ENCODE measurements around the gene MAP3K3.
A peak's percentile ranks its signal among the peaks of the same experiment; 100 is the strongest.

The MAP3K3 gene

DNA sequence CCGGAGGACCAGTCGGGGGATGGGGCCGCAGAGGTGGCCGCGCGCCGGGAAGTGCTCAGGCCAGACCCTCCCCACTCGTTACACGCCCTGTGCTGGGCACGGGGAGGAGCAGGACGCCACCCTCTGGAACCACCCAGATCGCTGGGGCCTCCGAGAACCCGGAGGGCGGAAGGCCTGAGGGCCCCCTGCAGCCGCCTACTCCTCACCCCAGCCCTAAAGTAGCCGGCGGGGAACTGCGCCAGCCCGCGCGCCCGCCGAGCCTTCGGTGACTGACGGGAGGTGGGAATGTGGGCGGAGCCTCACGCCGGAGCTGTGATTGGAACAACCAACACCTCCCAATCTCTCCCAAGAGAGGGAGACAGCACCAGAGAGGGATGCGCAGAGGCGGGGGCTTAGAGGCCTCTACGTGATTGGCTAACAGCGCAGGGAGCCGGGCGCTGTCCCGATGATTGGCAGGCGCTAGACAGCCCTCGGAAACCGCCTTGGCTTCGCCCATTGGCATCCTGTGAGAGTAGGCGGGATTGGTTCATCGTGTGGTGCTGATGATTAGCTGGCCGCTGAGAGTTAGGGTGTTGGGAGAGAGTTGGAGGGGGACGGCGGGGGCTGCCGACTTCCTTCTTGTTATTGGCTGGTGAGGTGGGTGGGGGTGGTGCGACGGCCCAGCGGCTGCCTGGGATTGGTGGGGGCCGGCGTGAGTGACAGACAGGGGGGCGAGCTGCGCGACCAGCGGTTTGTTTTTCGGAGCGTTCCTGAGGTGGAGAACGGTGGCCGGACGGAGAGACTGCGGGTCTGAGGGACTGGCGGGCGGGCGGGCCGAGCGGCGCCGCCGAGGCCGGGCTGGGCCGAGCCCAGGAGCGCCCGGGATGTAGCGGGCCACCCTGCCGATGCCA is at the start of gene MAP3K3:
TSS of gene MAP3K3 (plus strand) at position 734 of the 890 bp plus-strand sequence. CDS start 343 bp downstream, outside the sequence.
- DNase-seq = peak; percentile 98

DNA sequence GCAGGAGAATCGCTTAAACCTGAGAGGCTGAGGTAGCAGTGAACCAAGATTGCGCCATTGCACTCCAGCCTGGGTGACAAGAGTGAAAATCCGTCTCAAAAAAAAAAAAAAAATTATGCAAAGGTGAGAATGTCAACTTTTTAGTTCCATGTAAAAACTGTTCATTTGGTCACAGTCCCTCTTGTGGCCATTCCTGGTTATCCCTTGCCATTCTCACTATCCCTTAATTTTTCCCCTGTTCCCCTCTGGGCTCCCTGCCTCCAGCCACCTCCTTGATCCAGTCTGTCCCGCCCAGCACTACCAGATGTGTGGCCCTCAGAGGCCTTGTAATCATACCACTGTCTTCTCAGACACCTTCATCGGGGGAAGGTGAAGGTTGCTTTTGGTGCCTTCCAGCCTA is 48.6 kb upstream of the MAP3K3 start:
- no peak for DNase-seq

DNA sequence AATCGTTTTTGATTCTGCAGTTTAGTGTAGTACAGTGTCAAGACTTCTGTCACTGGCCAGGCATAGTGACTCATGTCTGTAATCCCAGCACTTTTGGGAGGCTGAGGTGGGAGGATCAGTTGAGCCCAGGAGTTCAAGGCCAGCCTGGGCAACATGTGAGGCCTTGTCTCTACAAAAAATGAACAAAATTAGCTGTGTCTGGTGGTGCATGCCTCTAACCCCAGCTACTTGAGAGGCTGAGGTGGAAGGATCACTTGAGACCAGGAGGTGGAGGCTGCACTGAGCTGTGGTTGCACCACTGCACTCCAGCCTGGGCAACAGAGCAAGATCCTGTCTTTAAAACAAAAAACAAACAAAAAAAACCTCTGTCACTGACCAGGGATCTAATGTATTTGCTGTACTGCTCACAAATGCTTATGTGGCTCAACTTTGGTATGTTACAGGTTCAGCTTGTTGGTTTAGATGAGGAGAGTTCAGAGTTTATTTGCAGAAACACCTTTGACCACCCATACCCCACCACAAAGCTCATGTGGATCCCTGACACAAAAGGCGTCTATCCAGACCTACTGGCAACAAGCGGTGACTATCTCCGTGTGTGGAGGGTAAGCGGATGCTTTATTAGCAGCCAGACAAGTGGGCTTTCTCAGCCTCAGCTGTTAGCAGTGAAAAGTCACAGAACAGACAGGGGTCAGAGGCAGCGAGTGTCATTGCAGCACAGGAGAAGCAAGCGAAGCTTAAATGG is 44.0 kb upstream of the MAP3K3 start:
- no peak for DNase-seq

DNA sequence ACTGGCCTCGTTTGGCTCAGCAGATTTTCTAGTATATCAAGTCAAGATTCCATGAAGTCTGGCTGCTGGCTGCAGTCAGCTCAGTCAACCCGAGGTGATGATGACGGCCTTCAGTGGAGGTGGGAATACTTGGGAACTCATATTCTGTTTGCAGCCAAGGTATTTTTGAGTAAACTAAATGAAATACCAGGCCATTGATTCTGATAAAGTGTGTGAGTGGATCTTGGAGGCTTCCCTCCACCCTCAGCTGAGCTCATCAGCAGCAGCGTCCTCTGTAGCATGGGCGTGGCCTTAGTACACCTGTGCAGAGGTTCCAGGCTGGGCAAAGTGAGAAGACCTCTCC is 43.5 kb upstream of the MAP3K3 start:
- DNase-seq = no peak

DNA sequence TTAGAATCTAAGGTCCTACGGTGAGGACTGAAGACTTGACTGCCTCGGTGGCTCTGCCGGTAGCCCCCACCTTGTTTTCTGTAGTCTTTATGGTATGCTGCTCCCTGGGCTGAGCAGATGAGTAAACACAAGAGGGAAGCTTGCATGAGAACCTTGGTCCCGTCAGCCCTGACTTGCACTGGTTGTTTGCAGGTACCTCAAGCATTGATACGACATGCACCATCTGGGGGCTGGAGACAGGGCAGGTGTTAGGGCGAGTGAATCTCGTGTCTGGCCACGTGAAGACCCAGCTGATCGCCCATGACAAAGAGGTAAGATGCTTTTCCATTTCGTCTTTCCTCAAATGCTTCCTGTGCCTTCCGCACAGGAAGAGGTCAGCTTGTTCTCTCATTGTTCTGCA is 42.6 kb upstream of the MAP3K3 start:
- no peak for DNase-seq

DNA sequence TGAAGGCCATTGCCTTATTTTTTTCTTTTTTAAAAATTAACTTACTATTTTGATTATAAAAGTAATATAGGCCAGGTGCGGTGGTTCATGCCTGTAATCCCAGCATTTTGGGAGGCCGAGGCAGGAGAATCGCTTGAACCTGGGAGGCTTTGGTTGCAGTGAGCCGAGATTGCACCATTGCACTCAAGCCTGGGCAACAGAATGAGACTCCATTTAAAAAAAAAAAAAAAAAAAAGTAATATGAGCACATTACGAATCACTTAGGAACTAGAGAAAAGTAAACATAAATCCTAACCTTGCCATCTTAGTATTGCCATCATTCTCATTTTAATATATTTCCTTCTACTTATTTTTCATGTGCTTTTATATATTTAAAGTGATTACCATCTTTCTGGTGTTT is 34.4 kb upstream of the MAP3K3 start:
- DNase-seq = no peak

DNA sequence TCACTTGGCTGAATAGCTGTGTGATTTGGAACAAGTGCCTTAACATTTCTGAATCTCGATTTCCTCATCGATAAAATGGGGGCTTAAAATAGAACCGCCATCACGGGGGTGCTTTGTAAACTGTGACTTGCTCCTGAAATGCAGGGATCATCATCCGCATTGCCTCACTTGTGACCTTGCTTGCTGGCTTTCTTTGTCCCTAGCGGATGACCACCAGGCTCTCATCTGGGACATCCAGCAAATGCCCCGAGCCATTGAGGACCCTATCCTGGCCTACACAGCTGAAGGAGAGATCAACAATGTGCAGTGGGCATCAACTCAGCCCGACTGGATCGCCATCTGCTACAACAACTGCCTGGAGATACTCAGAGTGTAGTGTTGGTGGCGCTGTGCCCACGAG is 33.4 kb upstream of the MAP3K3 start:
- DNase-seq = no peak

DNA sequence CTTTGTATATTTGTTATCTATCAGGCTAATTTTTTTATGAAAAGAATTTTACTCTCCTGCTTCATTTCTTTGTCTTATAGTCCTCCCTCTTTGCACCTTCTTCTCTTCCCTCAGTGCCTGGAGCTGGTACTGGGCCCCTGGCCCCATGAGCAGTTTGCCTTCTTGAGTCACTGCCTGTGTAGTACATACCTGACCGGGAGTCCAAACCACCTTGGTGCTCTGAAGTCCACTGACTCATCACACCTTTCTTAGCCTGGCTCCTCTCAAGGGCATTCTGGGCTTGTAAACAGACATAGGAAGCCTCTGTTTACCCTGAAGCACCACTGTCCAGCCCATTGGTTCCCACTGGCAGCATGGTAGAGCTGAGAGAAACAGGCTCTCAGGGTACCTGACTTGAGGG is 32.6 kb upstream of the MAP3K3 start:
- DNase-seq = no peak

DNA sequence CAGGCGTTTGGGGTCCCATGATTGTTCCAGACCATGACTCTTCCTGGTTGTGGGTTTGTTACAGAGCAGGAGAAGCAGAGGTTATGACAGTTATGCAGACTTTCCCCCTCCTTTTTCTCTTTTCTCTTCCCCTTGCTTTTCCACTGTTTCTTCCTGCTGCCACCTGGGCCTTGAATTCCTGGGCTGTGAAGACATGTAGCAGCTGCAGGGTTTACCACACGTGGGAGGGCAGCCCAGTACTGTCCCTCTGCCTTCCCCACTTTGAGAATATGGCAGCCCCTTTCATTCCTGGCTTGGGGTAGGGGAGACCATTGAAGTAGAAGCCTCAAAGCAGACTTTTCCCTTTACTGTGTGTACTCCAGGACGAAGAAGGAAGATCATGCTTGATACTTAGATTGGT is 29.4 kb upstream of the MAP3K3 start:
- DNase-seq = no peak

DNA sequence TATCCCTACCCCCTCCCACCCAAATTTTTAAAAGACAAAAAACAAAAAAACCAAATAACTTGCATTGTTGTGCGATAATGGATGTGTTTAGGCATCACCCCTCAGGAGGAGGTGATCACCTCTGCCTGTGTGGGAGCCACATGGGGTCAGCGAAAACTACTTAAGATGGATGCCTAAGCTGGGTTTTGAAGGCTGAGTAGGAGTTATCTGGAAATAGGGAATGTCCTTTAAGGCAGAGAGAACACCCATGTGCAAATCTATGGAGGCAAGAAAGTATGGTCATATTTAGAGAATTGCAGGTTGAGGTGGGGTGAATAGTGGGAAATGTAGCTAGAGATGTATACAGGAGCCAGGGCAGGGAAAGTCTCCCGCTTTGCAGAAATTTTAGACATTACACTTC is 27.1 kb upstream of the MAP3K3 start:
- DNase-seq = no peak

DNA sequence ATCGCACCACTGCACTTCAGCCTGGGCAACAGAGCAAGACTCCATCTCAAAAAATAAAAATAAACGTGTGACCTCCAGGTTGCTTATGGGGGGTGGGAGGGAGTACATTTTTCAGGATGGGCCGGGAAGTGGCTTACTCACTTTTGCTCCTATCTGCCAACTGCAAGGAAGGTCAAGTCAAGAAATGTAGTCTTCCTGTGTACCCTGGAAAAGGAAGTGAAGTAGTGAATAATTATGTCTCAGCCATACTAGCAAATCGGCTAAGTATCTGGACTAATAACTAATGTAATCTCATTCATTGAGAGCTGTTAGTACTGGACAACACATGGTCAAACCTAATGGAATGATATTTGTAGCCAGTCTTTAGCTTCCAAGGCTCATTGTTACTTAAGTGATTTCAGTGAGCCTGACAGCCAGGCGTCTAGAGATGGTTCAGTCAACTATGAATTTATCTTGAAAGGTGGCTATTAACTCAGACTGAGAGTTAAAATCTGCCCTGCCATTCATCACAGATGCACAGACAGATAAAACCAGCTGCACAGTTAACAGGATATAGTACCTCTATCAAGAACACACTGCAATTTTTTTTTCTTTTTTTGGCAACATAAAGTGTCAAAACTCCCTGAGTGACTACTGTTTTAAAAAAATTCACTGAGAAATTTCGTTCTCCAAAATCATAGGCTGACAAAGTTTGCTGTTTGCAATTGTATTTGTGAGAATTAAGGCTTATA is 25.2 kb upstream of the MAP3K3 start:
- DNase-seq = no peak

DNA sequence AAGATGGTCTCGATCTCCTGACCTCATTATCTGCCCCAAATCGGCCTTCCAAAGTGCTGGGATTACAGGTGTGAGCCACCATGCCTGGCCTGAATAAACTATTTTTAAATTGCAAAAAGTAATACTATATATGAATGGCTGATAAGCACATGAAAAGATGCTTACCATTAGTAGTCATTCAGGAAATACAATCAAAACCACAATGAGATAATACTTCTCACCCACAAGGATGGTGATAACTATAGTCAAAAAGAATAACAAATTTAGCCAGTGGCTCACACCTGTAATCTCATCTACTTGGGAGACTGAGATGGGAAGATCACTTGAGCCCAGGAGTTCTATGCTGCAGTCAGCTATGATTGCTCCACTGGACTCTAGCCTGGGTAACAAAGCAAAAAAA is 23.9 kb upstream of the MAP3K3 start:
- DNase-seq = no peak

DNA sequence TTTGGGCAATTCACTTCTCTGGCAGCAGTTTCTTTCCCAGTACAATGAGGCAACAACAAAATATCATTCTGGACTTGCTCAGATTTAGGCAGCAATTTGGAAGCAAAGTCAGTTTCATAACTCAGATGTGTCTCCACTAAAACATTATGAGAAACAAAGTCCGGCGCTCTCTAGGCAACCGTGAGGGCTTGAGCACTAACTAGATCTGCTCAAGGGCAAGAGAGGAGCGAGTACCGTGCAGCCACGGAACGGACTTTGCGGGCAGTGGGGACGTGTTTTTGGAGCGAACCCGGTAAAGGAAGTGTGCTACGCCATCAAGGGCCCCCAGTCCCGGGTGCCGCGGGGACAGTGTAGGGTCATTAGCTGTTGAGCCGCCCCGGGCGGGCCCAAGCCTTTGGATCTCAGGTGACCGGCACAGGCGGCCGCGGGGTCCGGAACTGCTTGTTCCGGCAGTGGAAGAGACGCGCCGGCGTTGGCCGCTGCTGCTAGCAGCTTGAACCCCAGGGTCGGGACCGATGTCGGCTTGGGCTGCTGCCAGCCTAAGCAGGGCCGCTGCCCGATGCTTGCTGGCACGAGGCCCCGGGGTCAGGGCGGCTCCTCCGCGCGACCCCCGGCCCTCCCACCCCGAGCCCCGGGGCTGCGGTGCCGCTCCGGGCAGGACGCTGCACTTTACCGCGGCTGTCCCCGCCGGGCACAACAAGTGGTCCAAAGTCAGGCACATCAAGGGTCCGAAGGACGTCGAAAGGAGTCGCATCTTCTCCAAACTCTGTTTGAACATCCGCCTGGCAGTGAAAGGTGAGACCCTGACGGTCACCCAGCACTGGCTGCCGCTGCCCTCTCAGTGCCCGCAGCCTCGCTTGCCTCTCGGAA is 21.4 kb upstream of the MAP3K3 start, which contains the start of gene TACO1:
TSS of gene TACO1 (plus strand) at position 327 of the 870 bp plus-strand sequence. CDS start at position 516, 189 bp downstream.
- peak; percentile 92 for DNase-seq

DNA sequence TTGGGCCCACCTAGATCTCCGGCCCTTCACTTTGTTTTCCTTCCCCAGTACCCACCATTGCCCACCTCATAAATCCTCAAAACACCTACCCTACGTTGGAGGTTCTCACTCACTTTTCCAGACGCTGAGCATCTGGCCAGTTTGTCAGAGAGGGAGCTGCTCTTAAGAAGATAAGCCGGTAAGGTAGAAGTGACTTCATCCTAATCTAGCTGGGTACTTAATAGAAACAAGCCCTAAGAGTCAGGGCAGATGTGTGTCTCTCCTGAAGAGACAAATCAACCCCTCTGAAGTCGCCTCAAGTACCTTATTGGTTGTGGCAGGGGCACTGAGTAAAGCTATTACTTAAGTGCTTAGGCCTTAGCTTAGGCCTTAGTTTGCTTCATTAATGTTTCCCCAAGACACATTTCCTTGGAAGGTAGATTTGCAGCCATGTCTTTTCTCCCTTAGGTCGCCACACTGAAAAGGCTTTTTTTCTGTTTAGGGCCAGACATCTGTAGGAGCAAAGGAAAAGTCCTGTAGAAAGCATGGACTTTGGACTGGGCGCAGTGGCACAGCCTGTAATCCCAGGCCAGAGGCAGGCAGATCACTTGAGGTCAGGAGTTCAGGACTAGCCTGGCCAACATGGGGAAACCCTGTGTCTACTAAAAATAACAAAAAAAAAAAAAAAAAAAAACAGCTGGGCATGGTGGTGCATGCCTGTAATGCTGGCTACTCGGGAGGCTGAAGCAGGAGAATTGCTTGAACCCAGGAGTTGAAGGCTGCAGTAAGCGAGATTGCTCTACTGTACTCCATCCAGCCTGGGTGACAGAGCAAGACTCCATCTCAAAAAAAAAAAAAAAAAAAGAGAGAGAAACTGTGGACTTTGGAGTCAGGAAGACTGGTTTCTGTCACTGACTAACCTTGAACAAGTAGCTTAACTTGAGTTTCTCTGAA is 20.5 kb upstream of the MAP3K3 start:
- DNase-seq = no peak

DNA sequence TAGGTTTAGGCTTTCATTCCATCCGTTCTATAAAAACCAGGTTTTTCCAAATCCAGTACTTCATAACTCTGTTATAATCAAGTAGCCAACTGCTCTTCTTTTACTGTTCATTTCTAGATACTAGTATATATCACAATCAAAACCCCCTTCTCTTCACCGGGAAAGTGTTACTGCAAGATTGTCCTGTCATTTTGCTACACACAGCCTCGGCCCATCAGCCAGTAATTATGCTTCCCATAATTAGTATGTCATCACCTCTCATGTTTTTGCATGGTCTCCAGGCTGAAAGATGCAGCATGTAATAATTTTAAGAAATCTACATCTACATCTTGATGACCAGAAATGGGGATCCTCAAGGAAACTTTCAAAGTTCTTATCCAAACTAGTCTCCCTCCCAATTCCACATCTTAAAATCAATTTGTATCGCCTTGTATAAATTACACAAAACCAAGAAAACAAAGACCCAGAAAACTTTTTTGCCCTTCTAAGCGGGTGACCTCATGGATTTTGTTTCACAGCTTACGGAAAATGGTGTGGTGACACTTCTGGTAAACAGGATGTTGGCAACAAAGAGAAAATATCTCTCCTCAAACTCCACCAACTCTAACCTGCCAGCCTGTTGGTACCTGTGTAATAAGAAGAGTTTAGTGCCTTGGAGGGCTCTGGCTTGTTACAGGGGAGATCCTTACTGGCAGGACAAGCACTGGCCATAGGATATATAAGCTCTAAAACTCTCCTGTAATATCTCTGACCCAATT is 12.2 kb upstream of the MAP3K3 start:
- no peak for DNase-seq

DNA sequence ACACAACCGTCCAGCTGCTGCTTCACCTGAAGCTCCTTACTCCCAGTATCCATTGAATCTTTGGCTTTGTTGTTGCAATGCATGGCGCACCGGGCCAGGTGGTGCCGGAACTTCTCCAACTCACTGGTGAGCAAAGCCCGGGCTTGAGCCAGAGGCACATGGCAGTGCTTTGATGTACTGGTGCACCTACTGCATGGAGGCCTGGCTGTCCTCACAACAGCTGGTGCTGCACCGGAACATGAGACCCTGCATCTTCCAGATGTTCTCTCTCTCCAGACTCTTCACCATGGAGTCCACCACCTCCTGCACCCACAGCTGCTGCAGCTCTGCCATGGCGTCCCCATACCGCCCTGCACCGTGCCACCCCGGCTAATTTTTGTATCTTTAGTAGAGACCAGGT is 11.4 kb upstream of the MAP3K3 start:
- no peak for DNase-seq

DNA sequence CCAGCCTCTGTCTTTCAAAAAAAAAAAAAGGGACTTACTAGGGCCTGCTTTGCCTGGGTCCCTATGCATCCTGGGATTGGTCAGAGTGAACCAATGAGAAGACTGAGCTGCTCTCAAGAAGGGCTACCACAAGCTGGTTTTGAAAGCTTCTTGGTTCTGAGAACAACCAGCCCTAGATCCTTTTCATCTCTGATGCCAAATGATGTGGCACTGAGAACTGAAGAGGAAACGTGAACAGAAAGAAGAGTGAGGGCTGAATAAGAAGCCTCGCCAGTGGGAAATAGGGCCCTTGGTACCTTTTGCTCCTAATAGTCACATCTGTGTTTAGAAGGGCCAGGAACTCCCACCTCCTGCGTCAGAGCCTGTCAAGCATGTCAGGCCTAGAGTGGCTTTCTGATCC is 10.9 kb upstream of the MAP3K3 start:
- DNase-seq = no peak

DNA sequence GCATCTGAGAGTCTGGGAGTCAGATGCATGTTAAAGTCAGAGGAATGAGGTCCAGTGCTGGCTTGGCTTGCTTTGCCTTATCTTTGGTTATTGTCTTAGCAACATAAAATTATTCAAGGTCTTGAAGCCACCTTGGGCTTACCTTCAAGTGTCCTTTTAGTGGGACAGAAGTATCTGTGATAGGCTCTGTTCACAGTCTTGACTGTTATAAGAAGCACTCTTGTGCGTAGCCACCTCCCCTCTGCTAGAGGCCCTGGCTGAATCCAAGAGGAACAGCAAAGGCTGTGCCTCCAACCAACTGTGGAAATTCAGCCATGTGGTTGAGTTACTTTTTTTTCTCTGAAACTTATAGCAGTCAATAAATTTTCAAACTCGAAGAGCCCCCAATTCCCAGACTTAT is 8.6 kb upstream of the MAP3K3 start:
- DNase-seq = no peak

DNA sequence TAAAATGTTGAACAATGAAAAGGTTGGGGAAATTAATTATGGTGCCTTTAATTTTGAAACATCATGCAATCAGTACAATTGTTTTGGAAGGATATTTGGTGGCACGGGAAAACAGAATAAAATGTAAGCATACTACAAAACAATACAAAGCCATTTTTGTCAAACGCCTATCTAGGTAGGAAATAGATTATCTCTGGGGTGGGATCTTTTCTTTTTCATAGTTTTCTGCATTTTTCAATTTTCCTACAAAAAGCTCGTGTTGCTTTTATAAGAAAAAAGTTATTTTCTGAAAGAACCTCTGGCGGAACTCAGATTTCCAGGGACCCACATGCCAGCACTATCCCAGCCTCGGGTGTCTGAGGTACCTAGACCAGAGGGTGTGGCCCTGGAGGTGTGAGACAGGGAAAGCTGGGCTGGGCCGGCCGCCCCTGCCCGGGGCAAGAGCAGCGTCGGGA is 961 bp upstream of the MAP3K3 start:
- no peak for DNase-seq

Measured in retina (tissue), 1 donor.